NCI-H526 treated with DMSO at 0.1 percent for 48 hours (cell line): Measurements from ENCODE around the gene COL6A2.

Experiments used
- DNase-seq: peaks from one replicate; lab custom pipeline; 2025; lab: John Stamatoyannopoulos, UW

Gene COL6A2

GRCh38 chr21:46114963-46115362 is 17.1 kb downstream of the COL6A2 start:
- no peak for DNase-seq

DNA sequence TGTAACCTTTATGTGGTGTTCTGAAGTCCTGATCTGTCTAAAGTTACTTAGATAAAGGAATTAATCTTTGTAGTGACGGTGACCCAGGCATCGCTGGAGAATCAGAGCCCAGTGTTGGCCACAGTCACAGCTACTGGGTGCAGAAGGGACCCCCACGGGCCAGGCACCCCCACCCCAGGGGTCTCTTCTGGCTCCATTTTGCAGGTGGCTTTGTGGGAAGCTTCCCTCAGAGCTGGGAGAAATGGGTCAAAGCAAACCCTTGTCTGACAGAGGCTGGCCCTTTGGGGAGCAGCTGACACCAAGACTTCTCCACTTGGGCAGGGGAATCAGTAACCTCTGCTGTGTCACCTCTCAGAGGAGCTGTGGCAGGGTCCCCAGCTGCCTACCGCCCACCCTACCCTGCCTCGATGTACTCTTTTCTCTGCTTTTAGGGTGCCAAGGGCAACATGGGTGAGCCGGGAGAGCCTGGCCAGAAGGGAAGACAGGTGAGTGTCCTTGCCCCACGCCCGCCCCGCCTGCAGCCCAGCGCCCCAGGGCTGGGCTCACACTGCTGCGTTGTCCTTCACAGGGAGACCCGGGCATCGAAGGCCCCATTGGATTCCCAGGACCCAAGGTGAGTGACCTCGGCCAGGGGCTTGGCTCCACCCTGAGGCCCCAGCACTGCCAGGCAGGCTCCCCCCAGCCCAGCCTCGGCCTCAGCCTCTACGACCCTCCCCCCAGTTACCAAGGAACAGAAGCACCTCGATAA is 17.7 kb downstream of the COL6A2 start:
- no peak for DNase-seq

GRCh38 chr21:46116189-46116775 is 18.4 kb downstream of the COL6A2 start:
- no peak for DNase-seq

- DNase-seq: no peak
Observed at GRCh38 chr21:46116776-46117585, 19.1 kb downstream of the COL6A2 start.

DNA sequence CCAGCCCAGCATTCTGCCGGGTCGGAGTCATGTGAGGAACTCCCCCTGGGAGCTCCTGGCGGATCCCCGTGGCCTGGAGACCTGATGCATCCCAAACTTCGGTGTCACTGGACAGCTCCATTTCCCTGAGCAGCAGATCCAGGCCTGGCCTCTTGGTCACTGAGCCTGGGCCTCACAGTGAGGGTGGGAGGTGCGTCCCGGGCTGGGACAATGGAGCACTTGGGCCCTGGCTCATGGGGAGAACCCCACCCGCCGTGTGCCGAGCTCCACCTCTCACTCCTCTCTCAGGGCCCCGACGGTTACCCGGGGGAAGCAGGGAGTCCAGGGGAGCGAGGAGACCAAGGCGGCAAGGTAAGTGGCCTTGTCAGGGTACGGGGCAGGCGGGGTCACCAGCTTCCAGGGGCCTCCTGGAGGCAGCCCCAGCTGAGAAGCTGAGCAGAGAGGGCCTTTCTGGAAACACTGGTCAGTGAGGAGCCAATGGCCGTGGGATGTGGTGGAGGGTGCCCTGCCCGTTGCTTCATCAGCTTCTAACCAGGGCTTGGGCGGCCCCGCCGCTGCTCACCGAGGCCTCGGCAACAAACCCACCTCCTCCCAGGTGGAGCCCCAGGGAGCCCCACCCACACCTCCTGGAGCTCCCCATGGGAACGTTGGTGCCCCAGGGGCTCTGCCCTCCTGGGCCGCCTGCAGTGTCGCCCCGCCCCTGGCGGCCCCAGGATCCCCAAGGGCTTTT is 19.8 kb downstream of the COL6A2 start:
- no peak for DNase-seq

GRCh38 chr21:46118316-46119143 is 20.6 kb downstream of the COL6A2 start:
- no peak for DNase-seq

DNA sequence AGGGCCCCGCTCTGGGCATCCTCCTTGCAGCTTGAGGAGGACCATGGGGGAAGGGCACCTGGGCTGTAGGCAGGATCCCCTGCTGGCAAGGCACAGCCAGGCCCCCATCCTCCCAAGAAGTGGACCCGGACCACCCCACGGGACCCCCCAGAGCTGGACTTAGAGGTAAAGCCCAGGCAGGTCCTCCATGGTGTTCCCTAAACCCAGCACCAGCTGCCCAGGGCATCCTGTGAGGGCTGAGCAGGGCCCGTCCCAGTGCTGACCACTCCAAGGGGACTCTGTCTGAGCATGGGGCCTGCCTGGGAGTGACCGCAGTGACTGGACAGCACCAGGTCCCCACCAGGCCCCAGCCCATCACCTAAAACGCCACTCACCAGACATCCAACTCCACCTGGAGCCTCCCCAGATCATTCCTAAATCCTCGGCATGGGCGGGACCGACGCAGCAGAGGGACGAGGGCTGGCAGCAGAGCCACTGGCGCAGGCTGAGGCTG is 21.3 kb downstream of the COL6A2 start:
- DNase-seq: no peak

GRCh38 chr21:46119637-46120271 is 21.8 kb downstream of the COL6A2 start:
- DNase-seq: no peak

DNA sequence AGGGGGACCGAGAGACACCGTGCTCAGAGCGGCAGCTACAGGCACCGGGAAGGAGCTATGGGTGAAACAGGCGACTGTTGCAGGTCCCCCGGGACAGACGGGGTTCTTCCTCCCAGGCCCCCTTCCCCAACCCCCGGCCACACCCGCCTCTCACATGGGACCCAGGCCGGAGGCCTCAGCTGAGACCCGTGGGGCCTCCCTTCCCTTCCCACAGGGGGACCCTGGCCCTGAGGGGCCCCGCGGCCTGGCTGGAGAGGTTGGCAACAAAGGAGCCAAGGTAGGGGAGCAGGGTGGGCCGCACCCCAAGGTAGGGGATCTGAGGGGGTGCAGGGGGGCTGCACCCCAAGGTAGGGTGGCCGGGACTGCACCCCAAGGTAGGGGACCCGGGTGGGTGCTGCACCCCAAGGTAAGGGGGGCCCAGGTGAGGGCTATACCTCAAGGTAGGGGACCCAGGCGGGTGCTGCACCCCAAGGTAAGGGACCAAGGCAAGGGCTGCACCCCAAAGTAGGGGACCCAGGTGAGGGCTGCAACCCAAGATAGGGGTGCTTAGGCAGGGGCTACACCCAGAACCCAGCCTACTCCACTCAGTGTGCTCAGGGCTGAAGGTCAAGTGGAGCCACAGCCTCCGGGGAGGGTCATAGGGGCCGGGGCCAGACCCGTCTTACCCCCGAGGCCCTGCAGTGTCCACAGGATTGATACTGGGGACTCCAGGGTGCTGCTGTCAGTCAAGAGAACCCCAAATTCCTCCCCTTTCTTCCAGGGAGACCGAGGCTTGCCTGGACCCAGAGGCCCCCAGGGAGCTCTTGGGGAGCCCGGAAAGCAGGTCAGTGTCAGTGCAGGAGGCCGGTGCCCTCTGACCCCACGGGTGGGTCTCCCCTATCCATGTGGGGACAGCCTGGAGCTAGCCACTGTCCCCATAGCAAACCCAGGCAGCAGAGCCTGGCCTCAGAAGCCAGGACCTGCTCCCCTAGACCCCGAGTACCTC is 22.7 kb downstream of the COL6A2 start:
- no peak for DNase-seq

DNA sequence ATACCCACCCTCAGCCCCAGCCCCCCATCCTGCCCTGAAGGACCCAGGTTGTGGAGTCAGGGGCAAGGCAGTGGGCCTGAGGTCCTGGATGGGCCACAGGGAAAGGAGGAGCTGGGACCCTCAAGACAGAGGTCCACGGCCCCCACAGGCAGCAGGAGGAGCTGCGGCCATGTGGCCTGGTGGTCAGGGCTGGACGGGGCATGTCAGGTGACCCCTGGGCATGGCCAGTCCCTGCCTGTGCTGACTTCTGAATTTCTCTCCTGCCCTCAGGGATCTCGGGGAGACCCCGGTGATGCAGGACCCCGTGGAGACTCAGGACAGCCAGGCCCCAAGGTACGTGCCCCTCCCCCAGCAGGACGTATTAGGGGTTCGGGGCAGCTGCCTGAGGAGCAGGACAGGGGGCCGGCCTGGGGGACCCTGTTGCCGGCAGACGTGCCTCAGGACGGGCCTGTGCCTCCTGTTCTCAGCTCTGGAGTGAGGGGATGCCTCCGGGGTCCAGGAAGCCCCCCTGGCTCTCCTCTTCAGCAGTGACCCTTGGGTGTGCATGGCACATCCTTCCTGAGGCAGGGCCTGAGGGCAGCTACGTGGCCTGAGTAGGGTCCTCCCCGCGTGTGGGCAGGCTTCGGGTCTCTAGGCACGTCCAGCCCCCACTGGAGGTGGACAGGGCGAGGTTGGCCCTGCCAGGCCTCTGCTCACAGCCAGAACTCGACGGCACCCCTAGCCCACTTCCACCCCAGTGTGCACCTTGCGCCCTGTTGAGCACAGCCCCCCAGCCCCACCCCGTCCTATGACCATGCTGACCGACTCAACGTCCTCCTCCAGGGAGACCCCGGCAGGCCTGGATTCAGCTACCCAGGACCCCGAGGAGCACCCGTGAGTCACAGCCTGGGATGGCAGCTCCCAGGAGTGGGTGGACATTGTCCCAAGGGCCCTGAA is 23.6 kb downstream of the COL6A2 start:
- DNase-seq: no peak

DNA sequence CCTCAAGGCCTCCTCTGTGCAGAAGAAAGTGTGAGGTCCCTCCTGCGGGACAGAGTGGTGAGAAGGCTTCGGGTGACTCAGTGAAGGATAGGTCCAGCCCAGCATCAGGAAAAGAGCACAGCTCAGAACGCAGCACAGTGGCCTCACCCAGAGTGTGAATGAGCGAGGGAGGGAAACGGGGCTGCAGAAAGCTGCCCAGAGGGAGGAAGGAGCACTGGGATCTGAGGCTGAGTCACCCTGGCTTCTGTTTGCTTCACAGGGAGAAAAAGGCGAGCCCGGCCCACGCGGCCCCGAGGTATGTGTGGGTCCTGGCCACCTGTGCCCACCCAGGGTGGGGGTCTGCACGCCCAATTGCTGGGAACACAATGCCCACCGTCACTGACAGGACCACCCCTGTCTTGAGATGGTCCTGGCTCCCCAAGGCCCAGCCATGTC is 24.3 kb downstream of the COL6A2 start:
- no peak for DNase-seq

DNA sequence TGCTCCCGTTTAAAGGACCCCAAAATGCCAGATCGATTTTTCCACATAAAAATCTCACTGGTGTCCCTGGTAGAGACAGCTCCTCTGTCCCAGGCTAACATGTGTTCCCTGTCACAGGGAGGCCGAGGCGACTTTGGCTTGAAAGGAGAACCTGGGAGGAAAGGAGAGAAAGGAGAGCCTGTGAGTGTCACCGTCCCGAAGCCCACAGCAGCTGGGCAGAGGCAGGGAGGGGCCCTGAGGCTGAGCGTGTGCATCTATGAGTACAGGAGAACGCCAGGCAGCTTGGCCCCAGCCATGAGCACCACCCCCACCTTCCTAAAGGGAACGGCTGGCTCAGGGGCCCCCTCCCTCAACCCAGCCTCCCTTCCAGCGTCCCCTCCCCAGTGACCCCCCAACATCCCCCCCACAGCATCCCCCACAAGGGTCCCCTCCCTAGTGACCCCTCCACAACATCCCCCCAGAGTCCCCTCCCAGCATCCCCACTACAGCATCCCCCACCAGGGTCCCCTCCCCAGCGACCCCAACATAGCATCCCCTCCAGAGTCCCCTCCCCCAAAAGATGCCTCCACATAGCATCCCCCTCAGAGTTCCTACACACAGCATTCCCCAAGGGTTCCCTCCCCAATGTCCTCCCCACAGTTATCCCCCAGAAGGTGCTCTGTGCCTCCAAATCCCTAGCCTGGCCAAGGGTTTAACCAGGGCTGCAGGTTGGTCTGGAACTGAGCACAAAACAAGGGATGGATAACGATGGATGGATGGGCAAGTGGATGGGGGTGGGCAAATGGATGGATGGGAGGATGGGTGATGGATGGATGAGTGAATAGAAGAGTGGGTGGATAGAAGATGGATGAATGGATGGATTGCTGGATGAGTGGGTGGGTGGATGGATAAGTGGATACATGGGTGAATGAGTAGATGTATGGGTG is 25.1 kb downstream of the COL6A2 start:
- DNase-seq: no peak

DNA sequence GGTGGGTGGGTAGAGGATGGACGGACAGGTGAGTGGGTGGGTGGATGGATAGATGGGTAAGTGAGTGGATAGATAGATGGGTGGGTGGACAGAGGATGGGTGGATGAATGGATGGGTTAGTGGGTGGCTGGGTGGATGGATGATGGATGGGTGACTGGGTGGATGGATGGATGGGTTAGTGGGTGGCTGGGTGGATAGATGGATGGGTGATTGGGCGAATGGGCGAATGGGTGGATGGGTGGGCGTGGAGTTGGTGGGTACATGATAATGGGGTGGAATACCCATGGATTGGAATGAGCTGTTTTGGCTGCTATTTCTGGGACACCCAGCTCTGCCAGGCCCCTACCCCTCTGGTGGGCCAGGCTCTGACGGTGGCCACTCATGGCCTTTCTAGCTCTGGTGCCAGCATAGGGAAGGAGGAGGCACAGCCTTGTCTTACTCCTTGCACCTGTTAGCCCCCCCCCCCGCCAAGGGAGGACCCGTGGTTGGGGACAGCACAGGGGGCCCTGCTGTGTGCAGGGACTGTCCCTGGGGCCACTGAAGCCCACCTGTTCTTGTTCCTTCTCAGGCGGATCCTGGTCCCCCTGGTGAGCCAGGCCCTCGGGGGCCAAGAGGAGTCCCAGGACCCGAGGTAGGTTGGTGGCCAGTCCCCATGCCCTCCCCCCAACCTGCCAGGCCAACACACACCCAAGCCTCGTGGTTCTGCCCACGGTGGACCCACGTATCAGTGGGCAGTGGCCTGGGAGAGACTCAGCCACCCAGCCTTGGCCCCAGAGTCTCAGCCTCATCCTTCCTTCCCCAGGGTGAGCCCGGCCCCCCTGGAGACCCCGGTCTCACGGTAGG is 26.4 kb downstream of the COL6A2 start:
- no peak for DNase-seq

DNA sequence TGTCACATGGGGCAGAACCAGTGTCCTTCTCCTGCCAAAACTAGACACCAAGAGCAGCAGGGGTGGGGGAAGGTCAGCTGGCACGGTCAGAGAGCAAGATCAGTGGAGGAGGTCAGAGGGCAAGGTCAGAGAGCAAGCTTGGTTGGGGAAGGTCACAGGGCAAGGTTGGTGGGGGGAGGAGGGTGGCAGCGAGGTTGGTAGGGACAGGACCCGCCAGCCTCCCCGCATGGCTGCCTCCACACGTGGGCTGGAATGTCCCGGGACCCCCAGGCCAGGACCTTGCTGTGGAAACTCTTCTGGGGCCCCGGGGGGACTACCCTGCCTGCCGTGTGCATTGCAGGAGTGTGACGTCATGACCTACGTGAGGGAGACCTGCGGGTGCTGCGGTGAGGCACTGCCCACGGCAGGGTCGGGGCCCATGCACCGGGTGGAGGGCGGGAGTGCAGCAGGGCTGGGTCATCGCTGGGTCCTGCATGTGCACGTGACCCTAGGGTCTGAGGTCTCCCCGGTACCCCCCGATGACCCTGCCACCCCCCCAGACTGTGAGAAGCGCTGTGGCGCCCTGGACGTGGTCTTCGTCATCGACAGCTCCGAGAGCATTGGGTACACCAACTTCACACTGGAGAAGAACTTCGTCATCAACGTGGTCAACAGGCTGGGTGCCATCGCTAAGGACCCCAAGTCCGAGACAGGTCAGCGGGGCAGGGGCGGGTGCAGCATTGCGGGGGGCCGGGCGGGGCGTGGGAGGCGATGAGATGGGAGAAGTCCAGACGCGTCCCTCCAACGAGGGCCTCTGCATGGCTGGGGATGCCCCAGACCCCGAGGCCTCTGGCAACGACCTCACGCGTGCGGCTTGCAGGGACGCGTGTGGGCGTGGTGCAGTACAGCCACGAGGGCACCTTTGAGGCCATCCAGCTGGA is 27.3 kb downstream of the COL6A2 start:
- no peak for DNase-seq

DNA sequence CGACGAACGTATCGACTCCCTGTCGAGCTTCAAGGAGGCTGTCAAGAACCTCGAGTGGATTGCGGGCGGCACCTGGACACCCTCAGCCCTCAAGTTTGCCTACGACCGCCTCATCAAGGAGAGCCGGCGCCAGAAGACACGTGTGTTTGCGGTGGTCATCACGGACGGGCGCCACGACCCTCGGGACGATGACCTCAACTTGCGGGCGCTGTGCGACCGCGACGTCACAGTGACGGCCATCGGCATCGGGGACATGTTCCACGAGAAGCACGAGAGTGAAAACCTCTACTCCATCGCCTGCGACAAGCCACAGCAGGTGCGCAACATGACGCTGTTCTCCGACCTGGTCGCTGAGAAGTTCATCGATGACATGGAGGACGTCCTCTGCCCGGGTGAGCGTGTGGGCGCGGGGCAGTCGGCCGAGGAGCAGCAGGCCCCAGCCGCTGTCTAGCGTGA is 28.0 kb downstream of the COL6A2 start:
- no peak for DNase-seq
